ENCODE data around the gene SLC41A1.

GRCh38 chr1:205787287-205787916, 25.6 kb downstream of the SLC41A1 start:
- TF ChIP-seq CTCF (IDR thresholded peaks at IDR 0.05; ENCODE audit: low read depth, low read length) (no peak), MYC (IDR thresholded peaks at IDR 0.05; ENCODE audit: low read depth, low read length) (no peak), POLR2A (IDR thresholded peaks at IDR 0.05; ENCODE audit: extremely low read depth, insufficient read length) (no peak), MAX (IDR thresholded peaks at IDR 0.05; ENCODE audit: low read depth, low read length) (no peak)

Measured in NB4 (cell line).